Adrenal gland (tissue), 5 donors: ENCODE data around the gene RLN3.

Experiments used
- CTCF ChIP-seq, 6 experiments: fragments of 450-650 bp in 4 of 6; fragments of 200-600 bp in 2 of 6; sonication (generic) in 1 of 6; IDR thresholded peaks; 1 replicate in 5 of 6; 2 replicates in 1 of 6; pipeline versions ENCODE4 v1.5.1 to v1.8.0; 2016 to 2021; ENCODE audit warnings: antibody characterized with exemption in 6 of 6, mild to moderate bottlenecking in 2 of 6, moderate library complexity in 1 of 6
- POLR2A ChIP-seq, 2 donors: fragments of 450-650 bp; IDR thresholded peaks; one replicate each; pipeline ENCODE4 v1.6.1; 2017; ENCODE audit warnings: antibody characterized with exemption in 2 of 2, mild to moderate bottlenecking in 2 of 2, moderate library complexity in 1 of 2
- donor health status: DM: no; HTN: no; CAD: no.

- TF ChIP-seq CTCF (IDR thresholded peaks at IDR 0.05): no peak
- no peak for TF ChIP-seq POLR2A (IDR thresholded peaks at IDR 0.05)
Observed at GRCh38 chr19:14056741-14057356, 28.9 kb downstream of the RLN3 start.
